GM19397 (cell line): ENCODE data around the gene CAPN14.
"Not testable (repeated sequence)": the region's sequence is repeated elsewhere in the genome, so short reads cannot be mapped to it uniquely, and the experiment has no call there.

ENCODE experiments used
- ATAC-seq: cut with Tn5 transposase; IDR thresholded peaks from one replicate; pipeline ENCODE4 v1.9.1; 2021; ENCODE audit warnings: mild to moderate bottlenecking, moderate library complexity; ENCODE audit not compliant: unreplicated experiment

CAPN14 gene

GRCh38 chr2:31199206-31199605 lies 18.1 kb downstream of the CAPN14 start:
- no peak for ATAC-seq

DNA sequence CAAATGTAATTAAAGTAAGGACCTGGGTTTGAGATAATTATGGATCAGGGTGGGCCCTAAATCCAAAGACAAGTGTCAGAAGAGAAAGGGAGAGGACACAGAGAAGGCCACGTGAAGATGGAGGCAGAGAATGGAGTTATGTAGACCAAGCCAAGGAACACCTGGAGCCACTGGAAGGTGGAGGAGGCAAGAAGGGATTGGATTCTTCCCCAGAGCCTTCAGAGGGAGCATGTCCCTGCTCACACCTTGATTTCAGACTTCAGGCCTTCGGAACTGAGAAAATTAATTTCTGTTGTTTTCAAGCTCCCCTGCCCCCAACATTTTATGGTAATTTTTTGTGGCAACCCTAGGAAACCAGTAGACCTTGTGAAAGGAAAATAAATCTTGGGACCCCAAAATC lies 19.6 kb downstream of the CAPN14 start:
- ATAC-seq = no peak

- no peak for ATAC-seq
Observed at GRCh38 chr2:31197166-31197565, 20.1 kb downstream of the CAPN14 start.

DNA sequence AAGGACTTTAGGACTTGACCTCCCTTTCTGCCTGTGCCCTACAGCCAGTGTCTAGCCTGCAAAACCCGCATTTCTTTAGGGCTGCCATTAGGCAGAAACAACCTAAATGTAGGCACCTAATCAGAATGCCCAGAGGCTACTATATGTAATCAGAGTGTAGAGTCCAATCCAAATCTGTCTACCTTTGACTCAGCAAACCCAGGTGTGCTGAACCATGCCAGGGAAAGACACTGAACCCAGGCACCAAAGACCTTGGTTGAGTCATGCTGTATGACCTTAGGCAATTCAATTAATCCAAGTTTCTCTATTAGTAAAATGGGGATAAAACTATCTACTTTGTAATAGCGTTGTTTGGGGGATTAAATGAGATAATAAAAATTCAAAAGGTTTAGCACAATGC lies 20.7 kb downstream of the CAPN14 start:
- ATAC-seq = no peak

DNA sequence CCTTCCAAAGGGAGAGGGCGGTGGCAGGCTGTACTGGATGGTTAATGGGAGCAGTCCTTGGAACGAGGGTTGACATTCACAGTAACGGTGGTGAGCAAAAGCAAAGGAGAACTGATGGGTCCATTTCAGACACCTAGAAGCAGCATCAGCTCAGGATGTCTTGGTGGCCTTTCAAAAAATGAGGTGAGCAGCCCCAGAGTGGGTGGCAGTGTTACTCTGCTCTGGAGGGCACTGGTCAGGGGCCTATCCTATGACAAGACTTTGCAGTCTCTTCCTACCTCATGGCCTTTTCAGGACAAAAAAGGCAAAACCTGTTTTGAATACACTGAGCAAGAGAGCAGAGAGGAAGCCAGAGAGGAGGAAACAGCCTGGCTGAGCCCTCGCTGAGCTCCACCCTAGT lies 23.5 kb downstream of the CAPN14 start:
- ATAC-seq = no peak

GRCh38 chr2:31192851-31193392 lies 24.4 kb downstream of the CAPN14 start:
- no peak for ATAC-seq

DNA sequence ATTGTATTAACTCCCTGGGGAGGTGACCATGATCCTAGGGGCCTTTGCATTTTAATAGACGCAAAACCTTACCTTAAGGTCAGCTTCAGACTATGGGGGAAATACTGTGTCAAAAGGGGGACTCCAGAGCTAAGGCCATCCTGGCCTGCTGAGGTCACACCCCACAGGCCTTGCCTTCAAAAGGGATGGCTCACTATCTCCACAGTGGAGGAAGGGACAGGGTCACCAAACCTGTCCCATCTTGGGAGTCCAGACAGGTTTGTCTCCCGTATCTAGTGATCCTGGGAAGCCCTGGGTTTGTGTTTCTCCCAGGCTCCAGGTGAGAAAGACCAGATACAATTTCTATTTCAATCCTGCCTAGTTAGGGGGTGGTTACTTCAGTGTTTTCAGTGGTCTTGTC lies 24.9 kb downstream of the CAPN14 start:
- no peak for ATAC-seq

GRCh38 chr2:31191931-31192330 lies 25.4 kb downstream of the CAPN14 start:
- ATAC-seq = no peak

GRCh38 chr2:31190188-31190587 lies 27.1 kb downstream of the CAPN14 start:
- no peak for ATAC-seq

DNA sequence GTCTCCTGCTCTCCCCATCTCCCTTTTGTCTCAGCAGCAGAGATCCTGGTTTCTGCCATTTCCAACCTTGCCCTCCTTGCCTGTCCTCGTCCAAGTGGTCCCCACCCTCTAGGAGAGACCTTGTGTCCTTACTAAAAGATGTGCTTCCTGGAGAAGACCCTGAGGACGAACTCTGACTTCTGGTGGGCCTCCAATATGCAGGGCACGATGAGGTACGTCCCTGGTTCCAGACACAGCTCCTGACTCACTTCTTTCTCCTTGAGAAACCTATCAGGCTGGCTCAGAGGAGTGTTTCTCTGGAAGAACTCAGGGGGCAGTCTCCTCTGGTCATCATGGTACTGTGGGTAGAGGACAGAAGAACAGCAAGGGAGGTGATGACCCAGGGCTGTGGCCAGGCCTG lies 28.2 kb downstream of the CAPN14 start:
- ATAC-seq = no peak

- no peak for ATAC-seq
Observed at GRCh38 chr2:31188131-31188530, 29.2 kb downstream of the CAPN14 start.

- ATAC-seq = no peak
Observed at GRCh38 chr2:31187166-31187565, 30.1 kb downstream of the CAPN14 start.

GRCh38 chr2:31183973-31184372 lies 33.3 kb downstream of the CAPN14 start:
- not testable (repeated sequence) for ATAC-seq

DNA sequence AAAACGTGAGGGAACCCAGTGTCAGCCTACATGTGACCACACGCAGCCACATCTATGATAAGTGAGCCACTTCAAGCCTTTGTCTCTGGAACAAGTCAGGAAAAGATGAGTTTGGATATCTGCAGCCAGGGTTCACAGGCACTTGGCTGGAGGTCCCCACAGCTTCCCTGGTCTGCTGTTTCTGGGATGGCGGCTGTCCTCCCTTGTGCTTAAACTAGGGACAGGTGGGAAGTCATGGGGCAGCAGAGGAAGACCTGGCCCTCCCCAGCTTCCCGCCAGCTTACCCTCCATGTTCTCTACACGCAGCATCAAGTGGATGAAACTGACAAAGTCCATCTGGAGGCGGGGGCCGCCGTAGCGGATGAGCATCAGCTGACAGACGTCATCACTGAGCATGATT lies 40.6 kb downstream of the CAPN14 start:
- no peak for ATAC-seq

GRCh38 chr2:31171142-31171541 lies 46.2 kb downstream of the CAPN14 start:
- no peak for ATAC-seq

DNA sequence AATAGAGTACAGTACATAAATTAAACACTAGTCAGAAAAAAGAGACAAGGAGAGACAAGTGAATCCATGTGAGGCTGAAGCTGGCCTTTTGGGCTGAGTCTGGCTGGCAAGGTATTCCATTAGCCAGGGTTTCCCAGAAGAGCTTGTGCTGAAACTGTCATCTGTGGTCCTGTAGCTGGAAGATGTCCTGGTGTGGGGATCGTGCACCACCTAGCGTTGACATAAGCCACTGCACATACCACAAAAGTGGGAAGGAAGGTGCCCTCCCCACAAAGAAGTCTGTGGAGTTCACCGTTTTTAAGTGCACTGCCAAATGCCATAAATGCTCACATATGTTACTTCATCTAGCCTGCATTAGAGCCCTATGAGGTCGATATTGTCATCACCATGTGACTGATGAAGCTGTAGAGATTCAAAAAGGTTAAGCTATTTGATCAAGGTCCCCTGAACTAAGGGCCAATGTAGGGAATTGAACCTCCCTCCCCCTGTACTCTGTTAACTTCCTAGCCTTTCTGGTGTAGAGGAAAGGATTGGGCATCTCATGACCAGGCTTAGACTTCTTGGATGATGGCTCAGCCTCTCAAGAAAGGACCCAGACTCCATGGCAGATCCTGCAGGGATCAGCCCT lies 47.1 kb downstream of the CAPN14 start:
- ATAC-seq = peak; percentile 68

- ATAC-seq = no peak
Observed at GRCh38 chr2:31168291-31168690, 49.0 kb downstream of the CAPN14 start.

DNA sequence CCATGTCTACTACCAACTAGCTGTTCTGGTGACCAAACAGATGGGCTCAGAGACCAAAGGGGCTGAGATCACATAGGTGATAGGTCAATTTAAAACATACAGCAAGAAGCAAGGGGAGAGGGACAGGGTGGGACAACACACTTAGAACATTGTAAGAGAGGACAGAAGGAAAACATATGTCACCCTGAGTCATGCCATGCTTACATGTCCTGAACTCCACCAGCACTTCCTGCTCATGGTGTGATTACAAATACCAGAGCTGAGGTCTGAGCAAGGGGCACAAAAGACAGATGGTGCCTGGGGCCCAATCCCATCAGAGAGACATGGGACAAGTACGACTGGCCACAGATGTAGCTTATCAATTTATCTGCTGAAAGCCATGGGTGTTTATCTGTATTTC lies 50.4 kb downstream of the CAPN14 start:
- ATAC-seq = no peak

DNA sequence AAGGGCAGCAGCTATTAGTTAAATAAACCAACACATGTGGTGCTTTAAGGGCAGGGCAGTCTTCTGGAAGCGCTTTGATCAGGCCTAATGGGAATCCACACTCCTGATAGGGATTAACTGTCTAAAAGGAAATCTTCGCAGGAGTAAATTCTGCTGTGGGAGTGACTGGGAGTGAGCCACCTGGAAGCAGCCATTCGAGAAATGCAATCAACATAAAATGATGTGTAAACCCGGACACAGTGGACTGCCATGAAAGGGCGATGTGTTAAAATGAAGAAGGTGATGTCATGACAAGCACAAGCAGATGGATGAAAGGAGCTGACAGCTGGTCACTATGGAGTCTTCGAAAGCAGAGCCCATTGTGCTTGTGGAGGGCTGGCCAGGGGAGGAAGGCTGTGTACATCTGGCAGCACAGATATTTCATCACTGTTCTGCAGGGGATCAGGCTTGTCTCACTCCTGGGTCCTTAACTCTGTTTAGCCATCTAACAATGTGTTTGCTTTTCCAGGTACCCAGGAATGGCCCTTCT lies 54.2 kb downstream of the CAPN14 start:
- ATAC-seq = no peak

GRCh38 chr2:31161637-31162036 lies 55.7 kb downstream of the CAPN14 start:
- ATAC-seq = no peak

DNA sequence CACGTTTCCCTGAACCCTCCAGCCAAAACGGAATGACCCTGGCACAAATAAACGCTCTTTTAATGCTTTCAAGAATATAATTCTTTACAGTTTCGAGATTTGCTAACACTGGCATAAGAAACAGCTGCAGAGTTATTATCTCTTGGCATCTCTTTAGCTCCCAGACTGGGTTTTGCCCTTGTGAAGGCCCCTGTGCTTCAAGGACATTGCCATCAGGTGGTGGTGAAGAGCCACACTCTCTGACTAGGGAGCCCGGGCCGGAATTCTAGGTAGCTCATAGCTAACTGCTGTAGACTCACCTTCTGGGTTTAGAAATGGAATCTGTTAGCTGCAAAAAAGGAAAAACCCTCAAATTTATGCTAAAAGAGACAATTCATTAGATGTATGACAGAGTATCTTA lies 65.8 kb downstream of the CAPN14 start:
- ATAC-seq = no peak

DNA sequence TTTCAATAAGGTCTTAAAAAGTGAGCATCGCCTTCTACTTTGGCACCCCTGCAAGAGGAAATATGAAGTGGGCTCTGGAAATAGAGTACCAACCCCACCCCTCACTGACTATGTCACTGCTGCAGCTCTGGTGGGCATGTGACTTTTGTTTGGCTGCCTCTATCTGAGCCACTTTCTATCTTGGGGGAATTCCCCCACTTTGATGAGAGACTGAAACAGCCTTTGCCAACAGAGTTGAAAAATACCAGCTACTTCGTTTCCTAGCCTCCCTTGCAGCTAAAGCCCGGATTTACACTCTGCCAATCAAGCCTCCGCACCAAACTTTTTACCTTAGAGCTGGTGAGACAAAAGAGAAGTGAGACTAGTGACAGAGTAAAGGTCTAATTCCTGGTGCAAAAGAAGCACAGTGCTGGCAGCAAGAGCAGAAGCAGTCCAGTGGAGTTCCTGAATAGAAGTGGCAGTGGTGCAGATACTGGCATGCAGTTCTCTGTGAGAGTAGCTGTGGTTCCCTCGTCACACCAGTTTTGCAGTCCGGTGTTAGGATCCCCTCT lies 67.1 kb downstream of the CAPN14 start:
- ATAC-seq = no peak

GRCh38 chr2:31148514-31148913 lies 68.8 kb downstream of the CAPN14 start:
- ATAC-seq = no peak
